ENCODE measurements around the gene GIMAP7.

GIMAP7 gene

DNA sequence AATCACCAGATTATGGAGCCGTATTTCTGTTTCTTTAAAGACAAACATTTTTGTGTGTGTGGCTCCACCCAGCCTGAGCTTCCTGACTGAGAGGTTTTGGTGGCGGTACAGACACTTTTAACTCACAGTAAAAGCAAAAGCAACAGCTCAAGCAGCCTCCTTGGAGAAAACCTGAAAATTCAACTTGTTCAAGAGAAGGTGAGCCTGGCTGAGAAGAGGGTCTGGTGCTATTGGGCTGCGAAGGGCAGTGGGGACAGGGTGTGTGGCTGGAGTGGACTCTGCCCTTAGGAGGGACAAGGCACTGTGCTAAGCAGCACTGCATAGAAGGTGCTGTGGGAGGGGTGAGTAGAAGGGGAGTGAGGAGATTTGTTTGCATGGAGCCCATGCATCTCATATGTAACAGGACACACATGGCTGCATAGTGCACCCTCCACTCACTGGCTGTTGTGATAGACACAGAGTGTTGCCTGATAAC, at the start of gene GIMAP7:
Gene GIMAP7, plus strand, starts transcription at position 125 of the 475 bp plus-strand sequence. CDS start 5,103 bp downstream, outside the sequence.
- peak within 1 kb of the TSS; percentile 54 for H2AFZ ChIP-seq (ENCODE audit: low read length)

DNA sequence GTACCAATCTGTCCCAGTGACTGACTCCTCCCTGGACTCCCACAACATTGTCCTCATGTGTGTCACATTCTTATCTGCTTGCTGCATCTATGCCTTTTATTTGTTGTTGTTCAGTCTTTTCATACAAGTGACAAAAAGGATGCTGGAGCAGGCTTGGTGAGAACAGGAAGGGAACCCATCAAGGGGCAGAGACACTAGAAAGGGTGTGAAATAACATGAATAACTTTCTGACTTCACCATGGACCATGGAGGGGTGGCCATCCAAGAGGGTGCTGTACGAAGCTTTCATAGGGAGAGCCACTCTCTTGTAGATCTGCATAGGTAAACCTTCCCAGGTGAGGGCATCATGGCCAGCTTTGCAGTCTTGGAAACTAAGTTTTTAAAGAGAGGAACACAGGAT, 49.7 kb upstream of the GIMAP7 start:
- Histone ChIP-seq H3K79me2 (ENCODE audit: low read length) (no peaks in the 10 kb centered on the region), H3K9me3 (replicated peaks; ENCODE audit: insufficient read depth, low read length) (no peaks in the 10 kb centered on the region), H3K27me3 (replicated peaks; ENCODE audit: insufficient read depth, low read length) (no peaks in the 10 kb centered on the region), H3F3A (ENCODE audit: insufficient read depth, low read length) (no peaks in the 10 kb centered on the region), H4K20me1 (ENCODE audit: insufficient read depth, low read length) (no peaks in the 10 kb centered on the region), H3K4me3 (ENCODE audit: low read length) (no peak overlapping the region), H3K9ac (ENCODE audit: low read length) (no peak overlapping the region), H2AFZ (ENCODE audit: low read length) (no peak overlapping the region), H3K9me2 (replicated peaks; ENCODE audit: insufficient read depth, low read length) (no peaks in the 10 kb centered on the region), H3K4me2 (ENCODE audit: low read depth, low read length) (no peak overlapping the region), H3K4me1 (ENCODE audit: low read length) (no peaks in the 10 kb centered on the region), H3K36me3 (replicated peaks; ENCODE audit: insufficient read depth, low read length) (no peaks in the 10 kb centered on the region), H3K27ac (ENCODE audit: low read length) (no peak overlapping the region)
- no peak for DNase-seq
- no peak for TF ChIP-seq EZH2 (optimal IDR thresholded peaks at IDR 0.05; ENCODE audit: low read depth, low read length)
- no peak for TF ChIP-seq EZH2phosphoT487 (IDR thresholded peaks at IDR 0.05; ENCODE audit: low read length)
- TF ChIP-seq, protein P1, sequence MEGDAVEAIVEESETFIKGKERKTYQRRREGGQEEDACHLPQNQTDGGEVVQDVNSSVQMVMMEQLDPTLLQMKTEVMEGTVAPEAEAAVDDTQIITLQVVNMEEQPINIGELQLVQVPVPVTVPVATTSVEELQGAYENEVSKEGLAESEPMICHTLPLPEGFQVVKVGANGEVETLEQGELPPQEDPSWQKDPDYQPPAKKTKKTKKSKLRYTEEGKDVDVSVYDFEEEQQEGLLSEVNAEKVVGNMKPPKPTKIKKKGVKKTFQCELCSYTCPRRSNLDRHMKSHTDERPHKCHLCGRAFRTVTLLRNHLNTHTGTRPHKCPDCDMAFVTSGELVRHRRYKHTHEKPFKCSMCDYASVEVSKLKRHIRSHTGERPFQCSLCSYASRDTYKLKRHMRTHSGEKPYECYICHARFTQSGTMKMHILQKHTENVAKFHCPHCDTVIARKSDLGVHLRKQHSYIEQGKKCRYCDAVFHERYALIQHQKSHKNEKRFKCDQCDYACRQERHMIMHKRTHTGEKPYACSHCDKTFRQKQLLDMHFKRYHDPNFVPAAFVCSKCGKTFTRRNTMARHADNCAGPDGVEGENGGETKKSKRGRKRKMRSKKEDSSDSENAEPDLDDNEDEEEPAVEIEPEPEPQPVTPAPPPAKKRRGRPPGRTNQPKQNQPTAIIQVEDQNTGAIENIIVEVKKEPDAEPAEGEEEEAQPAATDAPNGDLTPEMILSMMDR (IDR thresholded peaks at IDR 0.05; ENCODE audit: low read length) = no peak

More for the DNA sequence above, at the start of gene GIMAP7:
- no peaks in the 10 kb centered on the region for H3K79me2 ChIP-seq (ENCODE audit: low read length)
- DNase-seq = peak; percentile 71
- H3K27me3 ChIP-seq (replicated peaks; ENCODE audit: insufficient read depth, low read length) = no peaks in the 10 kb centered on the region
- peak within 1 kb of the TSS; percentile 57 for H3K4me2 ChIP-seq (ENCODE audit: low read depth, low read length)
- no peaks in the 10 kb centered on the region for H3K36me3 ChIP-seq (replicated peaks; ENCODE audit: insufficient read depth, low read length)
- no peaks in the 10 kb centered on the region for H3F3A ChIP-seq (ENCODE audit: insufficient read depth, low read length)
- H3K9me3 ChIP-seq (replicated peaks; ENCODE audit: insufficient read depth, low read length) = no peaks in the 10 kb centered on the region
- H3K4me1 ChIP-seq (ENCODE audit: low read length) = peaks cover 10% of the 10 kb centered on the region; the same call in 1 of the 2 replicates
- no peaks in the 10 kb centered on the region for H4K20me1 ChIP-seq (ENCODE audit: insufficient read depth, low read length)
- no peaks in the 10 kb centered on the region for H3K9me2 ChIP-seq (replicated peaks; ENCODE audit: insufficient read depth, low read length)
- H3K27ac ChIP-seq (ENCODE audit: low read length) = no peak within 1 kb of the TSS; the same call in 1 of the 2 replicates
- TF ChIP-seq, protein P1 (IDR thresholded peaks at IDR 0.05; ENCODE audit: low read length) = no peak
- TF ChIP-seq EZH2 (optimal IDR thresholded peaks at IDR 0.05; ENCODE audit: low read depth, low read length) (no peak), EZH2phosphoT487 (IDR thresholded peaks at IDR 0.05; ENCODE audit: low read length) (no peak)
- peak within 1 kb of the TSS; percentile 37 for H3K4me3 ChIP-seq (ENCODE audit: low read length)
- peak within 1 kb of the TSS; percentile 11; the same call in 1 of the 2 replicates for H3K9ac ChIP-seq (ENCODE audit: low read length)

DNA sequence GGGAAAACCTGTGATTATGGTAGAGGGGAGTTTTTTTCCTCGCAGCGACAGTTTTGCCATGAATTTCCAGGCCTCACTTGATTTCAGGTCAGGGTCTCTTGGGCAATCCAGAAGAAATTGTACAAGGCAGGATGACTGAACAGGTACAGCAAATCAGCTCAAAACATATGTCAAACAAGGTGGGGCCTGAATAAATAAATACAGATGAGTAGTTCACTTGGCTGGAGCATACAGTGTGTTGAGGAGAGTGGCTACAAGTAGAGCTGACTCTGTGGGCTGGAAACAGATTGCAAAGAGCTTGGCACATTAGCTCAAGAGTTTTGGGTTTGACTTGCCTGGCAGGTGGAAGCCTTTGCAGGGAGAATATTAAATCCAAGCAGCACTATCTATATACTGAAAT, 49.3 kb upstream of the GIMAP7 start:
- H3F3A ChIP-seq (ENCODE audit: insufficient read depth, low read length) = no peaks in the 10 kb centered on the region
- no peak overlapping the region for H2AFZ ChIP-seq (ENCODE audit: low read length)
- H3K27ac ChIP-seq (ENCODE audit: low read length) = no peak overlapping the region
- no peaks in the 10 kb centered on the region for H3K27me3 ChIP-seq (replicated peaks; ENCODE audit: insufficient read depth, low read length)
- no peak for DNase-seq
- TF ChIP-seq, protein P1 (IDR thresholded peaks at IDR 0.05; ENCODE audit: low read length) = no peak
- TF ChIP-seq EZH2phosphoT487 (IDR thresholded peaks at IDR 0.05; ENCODE audit: low read length) = no peak
- no peak for TF ChIP-seq EZH2 (optimal IDR thresholded peaks at IDR 0.05; ENCODE audit: low read depth, low read length)
- no peak overlapping the region for H3K4me3 ChIP-seq (ENCODE audit: low read length)
- H3K36me3 ChIP-seq (replicated peaks; ENCODE audit: insufficient read depth, low read length) = no peaks in the 10 kb centered on the region
- no peak overlapping the region for H3K9ac ChIP-seq (ENCODE audit: low read length)
- no peaks in the 10 kb centered on the region for H3K9me3 ChIP-seq (replicated peaks; ENCODE audit: insufficient read depth, low read length)
- H4K20me1 ChIP-seq (ENCODE audit: insufficient read depth, low read length) = no peaks in the 10 kb centered on the region
- H3K9me2 ChIP-seq (replicated peaks; ENCODE audit: insufficient read depth, low read length) = no peaks in the 10 kb centered on the region
- H3K4me2 ChIP-seq (ENCODE audit: low read depth, low read length) = no peak overlapping the region
- H3K79me2 ChIP-seq (ENCODE audit: low read length) = no peaks in the 10 kb centered on the region
- H3K4me1 ChIP-seq (ENCODE audit: low read length) = no peaks in the 10 kb centered on the region
